Adrenal gland (tissue), 12 donors: ENCODE data around the gene MAP7D2. TPM values are rescaled to one million over a fixed set of nuclear protein-coding genes. Genes with fewer than 3 reads are reported as not detected.

ENCODE experiments used
- DNase-seq, 7 donors: peaks; one replicate each; pipeline ENCODE4 v3.0.0-alpha.2; 2019 to 2020
- H3K27ac ChIP-seq, 5 donors: fragments of 200-600 bp; sonication (generic) in 4 of 5; 1 replicate in 3 of 5; 2 replicates in 2 of 5; pipeline versions ENCODE4 v1.5.1 to v1.8.0; 2016 to 2020; ENCODE audit warnings: mild to moderate bottlenecking in 1 of 5
- H3K27me3 ChIP-seq: fragments of 200-600 bp; 2 replicates; pipeline ENCODE4 v1.8.0; 2021
- H3K36me3 ChIP-seq, 2 donors: fragments of 200-600 bp; replicated peaks in 1 of 2; 1 replicate in 1 of 2; 2 replicates in 1 of 2; pipeline versions ENCODE4 v1.5.1 to v1.8.0; 2018 to 2022
- H3K4me1 ChIP-seq, 2 donors: fragments of 200-600 bp; replicated peaks in 1 of 2; 1 replicate in 1 of 2; 2 replicates in 1 of 2; pipeline versions ENCODE4 v1.5.1 to v1.8.0; 2018 to 2021
- H3K4me3 ChIP-seq, 4 donors: fragments of 200-600 bp; sonication (generic) in 3 of 4; one replicate each; pipeline ENCODE4 v1.5.1; 2016 to 2018
- H3K9me3 ChIP-seq, 3 donors: fragments of 200-600 bp; sonication (generic) in 1 of 3; replicated peaks in 1 of 3; 1 replicate in 2 of 3; 2 replicates in 1 of 3; pipeline versions ENCODE4 v1.5.1 to v1.8.0; 2016 to 2021
- CTCF ChIP-seq, 6 experiments: fragments of 450-650 bp in 4 of 6; fragments of 200-600 bp in 2 of 6; sonication (generic) in 1 of 6; IDR thresholded peaks; 1 replicate in 5 of 6; 2 replicates in 1 of 6; pipeline versions ENCODE4 v1.5.1 to v1.8.0; 2016 to 2021; ENCODE audit warnings: antibody characterized with exemption in 6 of 6, mild to moderate bottlenecking in 2 of 6, moderate library complexity in 1 of 6
- POLR2A ChIP-seq, 2 donors: fragments of 450-650 bp; IDR thresholded peaks; one replicate each; pipeline ENCODE4 v1.6.1; 2017; ENCODE audit warnings: antibody characterized with exemption in 2 of 2, mild to moderate bottlenecking in 2 of 2, moderate library complexity in 1 of 2
- WGBS, 4 donors: extraction: QIAGEN DNeasy Blood & Tissue Kit in 2 of 4; methylation state at CpG; one replicate each; pipeline versions ENCODE4 v1.1.5 to v1.1.7; 2013 to 2017; 5-methylcytosine and 5-hydroxymethylcytosine counted together
- intact Hi-C, 2 donors: fragments of 100-400 bp; cut with DNase I; formaldehyde crosslinking; loops; one replicate each; pipeline versions ENCODE4 v1.14.1 to v1.15.0; 2022 to 2023
- polyA plus RNA-seq, 3 donors: library from polyadenylated mRNA; stranded (reverse); fragments of 200-250 nt in 2 of 3; fragments of 350-450 nt in 1 of 3; fragmentation: Illumina TruSeq in 1 of 3; extraction: RNeasy Lipid Tissue Mini Kit (QIAGEN cat#74804) in 1 of 3; gene quantifications; one replicate each; pipeline ENCODE4 v1.2.3, GENCODE V29; 2013 to 2014
- total RNA-seq, 9 donors: library from RNA; depleted of rRNA in 4 of 9; stranded (reverse); fragments of >200 nt in 4 of 9; fragments of 120-200 nt in 1 of 9; fragmentation: NEBNext Ultra II Directional in 1 of 9; extraction: Animal tissue kit (Norgen Biotek cat#: 25700) in 1 of 9; gene quantifications; one replicate each; pipeline versions ENCODE4 v1.1.0 to v1.2.4, GENCODE V29; 2013 to 2023
- donor health status: healthy with polysubstance abuse.
- donor health status: Bipolar disorder and iron deficiency.
- donor health status: DM: yes; HTN: yes; CAD: no.
- donor health status: DM: no; HTN: no; CAD: no.
- donor health status: DM: no; HTN: no; CAD: no.
- donor health status: DM: yes; HTN: yes; CAD: no.

MAP7D2 gene
- total and polyA plus RNA-seq, 12 donors = 0.25 to 6.0 (median 1.0) TPM

- Histone ChIP-seq H3K9me3 (no peaks in the 10 kb centered on the region), H3K27ac (no peak overlapping the region), H3K4me3 (peak overlapping the region in 1 of 4 donors; percentile 30), H3K4me1 (no peaks in the 10 kb centered on the region), H3K27me3 (peaks cover 22% of the 10 kb centered on the region), H3K36me3 (no peaks in the 10 kb centered on the region)
- 3 to 37% (median 18%) methylated on average over 13 to 47 of the region's 47 CpGs for WGBS, 4 donors
- DNase-seq = no peak
- intact Hi-C loops = loop anchor here in 1 of 2 donors (10.0 kb wide), 1 partner anchor 211 kb away; no protein-coding TSS in a partner anchor
- TF ChIP-seq CTCF (IDR thresholded peaks at IDR 0.05) = no peak
- no peak for TF ChIP-seq POLR2A (IDR thresholded peaks at IDR 0.05)
Measured at GRCh38 chrX:20116087-20116576, 575 bp downstream of the MAP7D2 start.

GRCh38 chrX:20112022-20112774, 4.5 kb downstream of the MAP7D2 start:
- TF ChIP-seq CTCF (IDR thresholded peaks at IDR 0.05) = no peak
- TF ChIP-seq POLR2A (IDR thresholded peaks at IDR 0.05) = no peak
- Histone ChIP-seq H3K27ac (no peak overlapping the region), H3K9me3 (no peaks in the 10 kb centered on the region), H3K36me3 (no peaks in the 10 kb centered on the region), H3K4me3 (no peak overlapping the region), H3K4me1 (no peaks in the 10 kb centered on the region), H3K27me3 (peaks cover 16% of the 10 kb centered on the region)
- intact Hi-C loops = loop anchor here in 1 of 2 donors (10.0 kb wide), 1 partner anchor 207 kb away; no protein-coding TSS in a partner anchor
- no peak for DNase-seq
- WGBS, 4 donors = 82 to 89% (median 89%) methylated on average over 11 to 14 of the region's 14 CpGs

GRCh38 chrX:20111271-20111670, 5.4 kb downstream of the MAP7D2 start:
- H3K4me3 ChIP-seq = no peak overlapping the region
- H3K9me3 ChIP-seq = no peaks in the 10 kb centered on the region
- 93 to 96% (median 95%) methylated on average over 8 to 10 of the region's 10 CpGs for WGBS, 4 donors
- TF ChIP-seq CTCF (IDR thresholded peaks at IDR 0.05) (no peak), POLR2A (IDR thresholded peaks at IDR 0.05) (no peak)
- no peaks in the 10 kb centered on the region for H3K4me1 ChIP-seq
- H3K36me3 ChIP-seq = no peaks in the 10 kb centered on the region
- peaks cover 7% of the 10 kb centered on the region for H3K27me3 ChIP-seq
- intact Hi-C loops = loop anchor here in 1 of 2 donors (10.0 kb wide), 1 partner anchor 206 kb away; no protein-coding TSS in a partner anchor
- H3K27ac ChIP-seq = no peak overlapping the region
- no peak for DNase-seq

- 87 to 98% (median 92%) methylated on average over 2 of the region's 2 CpGs for WGBS, 4 donors
- DNase-seq = no peak
- no peaks in the 10 kb centered on the region for H3K36me3 ChIP-seq
- H3K4me1 ChIP-seq = no peaks in the 10 kb centered on the region
- H3K9me3 ChIP-seq = no peaks in the 10 kb centered on the region
- H3K27me3 ChIP-seq = no peaks in the 10 kb centered on the region
- no peak overlapping the region for H3K27ac ChIP-seq
- intact Hi-C loops = no loop called here
- H3K4me3 ChIP-seq = no peak overlapping the region
- TF ChIP-seq POLR2A (IDR thresholded peaks at IDR 0.05) (no peak), CTCF (IDR thresholded peaks at IDR 0.05) (no peak)
Measured at GRCh38 chrX:20101934-20102581, 14.6 kb downstream of the MAP7D2 start.
